Pons (tissue), 1 donor: ENCODE data around the gene PCDHA2.
"Not testable (repeated sequence)": the region's sequence is repeated elsewhere in the genome, so short reads cannot be mapped to it uniquely, and the experiment has no call there.

ENCODE experiments used
- DNase-seq: peaks from one replicate; pipeline ENCODE4 v3.0.0-alpha.2; 2016; ENCODE audit warnings: low spot score

The PCDHA2 gene

GRCh38 chr5:140794595-140795258 is at the start of gene PCDHA2:
TSS of gene PCDHA2 (plus strand) at chr5:140794852.
- peak; percentile 68 for DNase-seq

DNA sequence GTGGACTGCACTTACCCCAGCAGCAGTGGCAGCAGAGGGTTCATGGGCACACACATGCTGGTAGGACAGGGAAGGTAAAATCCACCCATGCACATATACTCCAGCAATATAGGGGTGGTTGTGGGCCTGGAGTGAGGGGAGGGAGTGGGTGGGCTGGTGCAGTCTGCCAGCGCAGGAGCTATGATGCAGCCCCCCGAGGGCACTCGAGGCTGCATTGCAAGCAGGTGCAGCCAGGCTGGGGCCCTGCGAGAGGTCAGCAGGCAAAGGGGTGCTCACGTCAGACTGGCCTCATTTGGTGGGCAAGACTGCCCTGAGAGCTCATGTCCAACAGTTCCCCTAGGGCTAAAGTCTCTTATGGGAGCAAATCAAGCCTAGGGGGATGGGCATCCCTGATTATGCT is 41.1 kb upstream of the PCDHA2 start:
- DNase-seq: no peak

DNA sequence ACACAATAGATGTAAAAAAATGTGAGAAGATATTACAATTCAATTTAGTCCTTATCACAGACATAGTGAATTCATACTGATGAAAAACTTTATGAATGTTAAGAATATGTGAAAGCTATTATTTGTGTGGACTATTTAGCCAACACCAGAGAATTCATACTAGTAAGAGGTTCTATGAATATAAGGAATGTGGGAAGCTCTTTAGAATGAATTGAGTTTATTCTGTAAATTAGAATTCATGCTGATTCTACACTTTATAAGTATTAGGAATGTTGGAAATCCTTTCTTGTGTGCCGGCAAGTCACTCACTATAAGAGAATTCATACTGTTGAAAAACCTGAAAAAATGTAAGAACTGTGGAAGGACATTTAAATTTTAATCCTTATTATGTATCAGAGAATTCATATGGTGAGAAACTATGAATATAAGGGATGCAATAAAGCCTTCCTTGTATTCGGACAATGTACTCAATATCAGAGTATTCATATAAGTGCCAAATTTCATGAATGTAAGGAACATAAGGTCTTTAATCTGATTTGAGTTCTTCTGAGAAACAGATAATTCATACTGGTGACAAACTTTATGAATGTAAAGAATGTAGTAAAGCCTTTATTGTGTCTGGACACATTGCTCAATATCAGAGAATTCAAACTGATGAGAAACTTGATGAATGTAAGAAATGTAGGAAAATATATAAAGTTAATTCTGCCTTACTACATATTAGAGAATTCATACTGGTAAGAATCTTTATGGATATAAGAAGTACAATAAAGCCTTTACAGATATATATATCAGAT is 30.3 kb upstream of the PCDHA2 start:
- DNase-seq: no peak

DNA sequence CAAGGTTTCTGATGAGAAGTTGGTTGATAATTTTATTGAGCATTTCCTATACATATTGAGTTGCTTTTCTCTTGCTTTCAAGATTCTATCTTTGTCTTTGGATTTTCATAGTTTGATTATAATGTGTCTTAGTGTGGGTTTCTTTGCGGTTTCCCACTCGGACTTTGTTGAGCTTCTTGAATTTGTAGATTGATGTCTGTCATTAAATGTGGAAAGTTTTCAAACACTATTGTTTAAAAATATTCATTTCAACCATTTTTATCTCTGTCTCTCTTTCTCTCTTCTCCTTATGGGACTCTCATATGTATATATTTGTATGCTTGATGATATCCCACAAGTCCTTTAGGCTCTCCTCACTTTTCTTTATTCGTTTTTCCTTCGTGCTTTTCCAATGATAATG is 27.2 kb upstream of the PCDHA2 start:
- DNase-seq: no peak

DNA sequence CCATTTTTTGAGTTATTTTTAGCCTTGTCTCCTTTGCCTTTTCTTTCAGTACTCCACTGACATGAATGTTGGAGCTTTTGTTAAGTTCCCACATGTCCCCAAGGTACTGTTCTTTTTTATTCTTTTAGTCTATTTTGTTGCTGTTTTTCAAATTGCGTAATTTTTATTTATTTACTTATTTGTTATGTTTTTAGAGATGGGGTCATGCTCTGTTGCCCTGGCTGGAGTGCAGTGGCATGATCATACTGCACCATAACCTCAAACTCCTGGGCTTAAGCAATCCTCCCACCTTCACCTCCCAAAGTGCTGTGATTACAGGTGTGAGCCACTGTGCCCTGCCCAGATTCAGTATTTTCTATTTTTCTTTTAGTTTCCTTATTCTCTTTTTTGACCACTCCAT is 14.1 kb upstream of the PCDHA2 start:
- DNase-seq: no peak

DNA sequence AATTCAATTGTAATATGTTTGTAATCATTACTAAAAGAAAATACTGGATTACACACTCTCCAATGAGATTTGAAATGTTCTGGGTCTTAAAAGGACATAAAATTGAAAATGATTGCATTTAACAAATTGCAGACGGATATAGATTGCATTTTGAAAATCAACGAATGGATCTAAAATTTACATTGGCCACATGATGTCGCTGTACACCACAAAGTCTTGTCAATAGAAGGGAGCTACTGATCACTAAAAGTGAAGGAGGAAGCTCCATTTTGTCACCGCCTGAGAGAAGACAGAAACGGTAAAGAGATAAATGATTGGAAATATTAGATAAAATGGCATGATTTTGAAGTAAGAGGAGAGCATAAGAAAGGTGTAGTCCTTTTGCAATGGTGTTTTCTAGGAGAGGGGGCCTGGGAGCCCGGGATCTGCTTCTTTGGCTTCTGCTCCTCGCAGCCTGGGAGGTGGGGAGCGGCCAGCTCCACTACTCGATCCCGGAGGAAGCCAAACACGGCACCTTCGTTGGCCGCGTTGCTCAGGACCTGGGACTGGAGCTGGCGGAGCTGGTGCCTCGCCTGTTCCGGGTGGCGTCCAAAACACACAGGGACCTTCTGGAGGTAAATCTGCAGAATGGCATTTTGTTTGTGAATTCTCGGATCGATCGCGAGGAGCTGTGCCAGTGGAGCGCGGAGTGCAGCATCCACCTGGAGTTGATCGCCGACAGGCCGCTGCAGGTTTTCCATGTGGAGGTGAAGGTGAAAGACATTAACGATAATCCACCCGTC is 8.6 kb upstream of the PCDHA2 start, which contains the start of gene PCDHA1:
TSS of gene PCDHA1 (plus strand) at position 236 of the 782 bp plus-strand sequence.
- DNase-seq: peak; percentile 57

GRCh38 chr5:140787422-140787821 is 7.2 kb upstream of the PCDHA2 start:
- DNase-seq: not testable (repeated sequence)

GRCh38 chr5:140787849-140788504 is 6.7 kb upstream of the PCDHA2 start:
- not testable (repeated sequence) for DNase-seq

DNA sequence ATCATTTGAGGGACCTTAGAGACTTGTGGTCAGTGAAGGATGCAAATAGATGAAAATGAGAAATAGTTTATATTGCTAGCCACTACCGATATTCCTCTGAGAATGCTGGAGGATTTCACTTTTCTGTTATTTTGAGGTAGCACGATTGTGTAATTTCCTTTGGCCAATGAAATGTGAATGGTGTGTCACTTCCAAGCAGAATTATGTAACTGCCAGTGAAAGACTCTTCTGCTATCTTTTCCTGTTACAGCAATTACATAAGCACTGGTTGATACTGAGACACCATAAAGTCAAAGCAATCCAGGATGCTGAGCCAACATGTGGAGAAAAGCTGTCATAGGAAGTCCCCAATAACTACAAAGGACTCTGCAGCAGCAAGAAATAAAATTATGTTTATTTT is 3.6 kb upstream of the PCDHA2 start:
- no peak for DNase-seq

DNA sequence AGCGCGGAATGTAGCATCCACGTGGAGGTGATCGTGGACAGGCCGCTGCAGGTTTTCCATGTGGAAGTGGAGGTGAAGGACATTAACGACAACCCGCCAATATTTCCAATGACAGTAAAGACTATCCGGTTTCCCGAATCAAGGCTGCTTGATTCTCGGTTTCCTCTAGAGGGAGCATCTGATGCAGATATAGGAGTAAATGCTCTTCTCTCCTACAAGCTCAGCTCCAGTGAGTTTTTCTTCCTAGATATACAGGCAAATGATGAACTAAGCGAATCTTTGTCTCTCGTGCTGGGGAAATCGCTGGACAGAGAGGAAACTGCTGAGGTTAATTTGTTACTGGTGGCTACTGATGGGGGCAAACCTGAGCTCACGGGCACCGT is 598 bp downstream of the PCDHA2 start:
- peak; percentile 49 for DNase-seq

DNA sequence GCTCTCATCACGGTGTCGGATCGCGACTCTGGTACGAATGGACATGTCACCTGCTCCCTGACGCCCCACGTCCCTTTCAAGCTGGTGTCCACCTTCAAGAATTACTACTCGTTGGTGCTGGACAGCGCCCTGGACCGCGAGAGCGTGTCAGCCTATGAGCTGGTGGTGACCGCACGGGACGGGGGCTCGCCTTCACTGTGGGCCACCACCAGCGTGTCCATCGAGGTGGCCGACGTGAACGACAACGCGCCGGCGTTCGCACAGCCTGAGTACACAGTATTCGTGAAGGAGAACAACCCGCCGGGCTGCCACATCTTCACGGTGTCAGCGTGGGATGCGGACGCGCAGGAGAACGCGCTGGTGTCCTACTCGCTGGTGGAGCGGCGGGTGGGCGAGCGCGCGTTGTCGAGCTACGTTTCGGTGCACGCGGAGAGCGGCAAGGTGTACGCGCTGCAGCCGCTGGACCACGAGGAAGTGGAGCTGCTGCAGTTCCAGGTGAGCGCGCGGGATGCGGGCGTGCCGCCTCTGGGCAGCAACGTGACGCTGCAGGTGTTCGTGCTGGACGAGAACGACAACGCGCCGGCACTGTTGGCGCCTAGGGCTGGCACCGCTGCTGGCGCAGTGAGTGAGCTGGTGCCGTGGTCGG is 1.5 kb downstream of the PCDHA2 start:
- DNase-seq: not testable (repeated sequence)

DNA sequence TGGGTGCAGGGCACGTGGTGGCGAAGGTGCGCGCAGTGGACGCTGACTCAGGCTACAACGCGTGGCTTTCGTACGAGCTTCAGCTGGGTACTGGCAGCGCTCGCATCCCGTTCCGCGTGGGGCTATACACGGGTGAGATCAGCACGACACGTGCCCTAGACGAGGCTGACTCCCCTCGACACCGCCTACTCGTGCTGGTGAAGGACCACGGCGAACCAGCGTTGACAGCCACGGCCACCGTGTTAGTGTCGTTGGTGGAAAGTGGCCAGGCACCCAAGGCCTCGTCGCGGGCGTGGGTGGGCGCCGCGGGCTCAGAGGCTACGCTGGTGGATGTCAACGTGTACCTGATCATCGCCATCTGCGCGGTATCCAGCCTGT is 2.1 kb downstream of the PCDHA2 start:
- DNase-seq: no peak

DNA sequence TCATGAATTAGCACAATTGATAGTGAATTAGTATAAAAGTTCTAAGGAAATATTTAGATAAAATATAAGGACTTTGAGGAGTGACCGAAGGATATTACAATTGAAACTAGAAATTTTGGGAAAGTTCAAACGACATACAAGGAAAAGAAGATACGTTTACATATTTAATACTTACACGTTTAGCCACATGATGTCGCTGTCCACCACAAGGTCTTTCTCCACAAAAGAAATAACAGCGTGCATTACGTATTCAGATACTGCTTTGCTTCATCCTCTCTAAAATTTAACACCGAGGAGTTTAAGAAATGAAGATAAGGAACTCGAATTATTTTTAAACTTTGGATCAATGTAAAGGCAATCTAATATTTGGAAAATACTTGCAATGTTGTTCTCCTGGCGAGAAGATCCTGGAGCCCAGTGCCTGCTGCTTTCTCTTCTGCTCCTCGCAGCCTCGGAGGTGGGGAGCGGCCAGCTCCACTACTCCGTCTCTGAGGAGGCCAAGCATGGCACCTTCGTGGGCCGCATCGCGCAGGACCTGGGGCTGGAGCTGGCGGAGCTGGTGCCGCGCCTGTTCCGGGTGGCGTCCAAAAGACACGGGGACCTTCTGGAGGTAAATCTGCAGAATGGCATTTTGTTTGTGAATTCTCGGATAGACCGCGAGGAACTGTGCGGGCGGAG is 6.3 kb downstream of the PCDHA2 start, which contains the start of gene PCDHA3:
TSS of gene PCDHA3 (plus strand) at position 242 of the 678 bp plus-strand sequence.
- DNase-seq: peak; percentile 84

- peak; percentile 65 for DNase-seq
These were observed 6.8 kb downstream of the PCDHA2 start for GRCh38 chr5:140801494-140801841.

GRCh38 chr5:140802381-140802780 is 7.7 kb downstream of the PCDHA2 start:
- not testable (repeated sequence) for DNase-seq

DNA sequence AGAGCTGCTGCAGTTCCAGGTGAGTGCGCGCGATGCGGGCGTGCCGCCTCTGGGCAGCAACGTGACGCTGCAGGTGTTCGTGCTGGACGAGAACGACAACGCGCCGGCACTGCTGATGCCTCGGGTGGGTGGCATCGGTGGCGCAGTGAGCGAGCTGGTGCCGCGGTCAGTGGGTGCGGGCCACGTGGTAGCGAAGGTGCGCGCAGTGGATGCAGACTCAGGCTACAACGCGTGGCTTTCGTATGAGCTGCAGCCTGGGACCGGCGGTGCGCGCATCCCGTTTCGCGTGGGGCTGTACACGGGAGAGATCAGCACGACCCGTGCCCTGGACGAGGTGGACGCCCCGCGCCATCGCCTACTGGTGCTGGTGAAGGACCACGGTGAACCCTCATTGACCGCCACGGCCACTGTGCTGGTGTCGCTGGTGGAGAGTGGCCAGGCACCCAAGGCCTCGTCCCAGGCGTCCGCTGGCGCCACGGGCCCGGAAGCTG is 8.2 kb downstream of the PCDHA2 start:
- no peak for DNase-seq

DNA sequence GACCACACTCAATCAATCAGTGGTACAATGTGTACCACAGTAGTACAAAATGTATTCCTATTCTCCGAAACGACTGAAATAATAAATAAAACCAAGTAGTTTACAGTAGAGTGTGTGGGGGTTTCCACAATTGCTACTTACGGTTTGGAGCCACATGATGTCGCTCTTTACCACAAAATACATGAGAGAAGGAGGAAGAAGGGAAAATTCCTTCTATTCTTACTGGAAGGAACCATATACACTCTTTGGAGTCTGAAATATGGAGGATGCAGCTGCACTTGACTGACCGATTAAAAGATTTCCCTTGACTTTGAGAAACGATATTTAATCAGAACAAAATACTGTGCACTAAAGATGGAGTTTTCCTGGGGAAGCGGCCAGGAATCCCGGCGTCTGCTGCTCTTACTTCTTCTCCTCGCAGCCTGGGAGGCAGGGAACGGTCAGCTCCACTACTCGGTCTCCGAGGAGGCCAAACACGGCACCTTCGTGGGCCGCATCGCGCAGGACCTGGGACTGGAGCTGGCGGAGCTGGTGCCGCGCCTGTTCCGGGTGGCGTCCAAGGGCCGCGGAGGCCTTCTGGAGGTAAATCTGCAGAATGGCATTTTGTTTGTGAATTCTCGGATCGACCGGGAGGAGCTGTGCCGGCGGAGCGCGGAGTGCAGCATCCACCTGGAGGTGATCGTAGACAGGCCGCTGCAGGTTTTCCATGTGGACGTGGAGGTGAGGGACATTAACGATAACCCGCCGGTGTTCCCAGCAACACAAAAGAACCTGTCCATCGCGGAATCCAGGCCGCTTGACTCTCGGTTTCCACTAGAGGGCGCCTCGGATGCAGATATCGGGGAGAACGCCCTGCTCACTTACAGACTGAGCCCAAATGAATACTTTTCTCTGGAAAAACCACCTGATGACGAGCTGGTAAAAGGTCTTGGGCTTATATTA is 12.5 kb downstream of the PCDHA2 start, which contains the start of gene PCDHA4:
TSS of gene PCDHA4 (plus strand) at position 235 of the 942 bp plus-strand sequence.
- DNase-seq: peak; percentile 70

- not testable (repeated sequence) for DNase-seq
These were observed 13.7 kb downstream of the PCDHA2 start for GRCh38 chr5:140808241-140808888.

- DNase-seq: no peak
These were observed 14.2 kb downstream of the PCDHA2 start for GRCh38 chr5:140808889-140809291.
